Endothelial cell of umbilical vein (primary cell): ENCODE data around the gene JAG2. TPM values are rescaled to one million over a fixed set of nuclear protein-coding genes. Genes with fewer than 3 reads are reported as not detected.

Source experiments
- BruUV-seq: library from RNA; stranded (reverse); fragments of 400-500 nt; replicated peaks from 2 replicates; lab custom pipeline; 2021; lab: Mats Ljungman, UMichigan
- CTCF ChIA-PET: fragments of 300-600, 350-600 bp; sonication (Branson Sonifier 250); formaldehyde crosslinking; loops from one replicate; lab custom pipeline; 2021; ENCODE audit warnings: antibody characterized with exemption, inconsistent platforms; lab: Charles Lee
- POLR2A ChIA-PET: fragments of 300-600, 350-600 bp; sonication (Branson Sonifier 250); formaldehyde crosslinking; loops from one replicate; lab custom pipeline; 2021; ENCODE audit warnings: antibody characterized with exemption, inconsistent platforms; lab: Charles Lee
- DNase-seq: peaks from one replicate; pipeline ENCODE4 v3.0.0-alpha.2; 2011; ENCODE audit warnings: low read depth, low spot score
- FAIRE-seq: peaks from 2 replicates; lab custom pipeline; 2011; peaks lifted over from hg19 to GRCh38; lab: Jason Lieb, UNC
- H2AFZ ChIP-seq: 2 replicates; pipeline ENCODE4 v1.6.0; 2012; ENCODE audit warnings: low read depth, low read length, control low read depth, inconsistent platforms
- H3K27ac ChIP-seq: 2 replicates; pipeline ENCODE4 v1.5.1; 2011; ENCODE audit warnings: low read depth, mild to moderate bottlenecking, control low read depth, low read length, moderate library complexity; ENCODE audit not compliant: insufficient read depth
- H3K27me3 ChIP-seq, 2 experiments: 2 replicates each; pipeline versions ENCODE4 v1.6.0 to v1.6.1; 2011; ENCODE audit warnings: low read length in 2 of 2, mixed read lengths in 1 of 2; ENCODE audit not compliant: control insufficient read depth in 2 of 2, insufficient read depth in 2 of 2
- H3K36me3 ChIP-seq, 2 experiments: 2 replicates in 1 of 2; 3 replicates in 1 of 2; pipeline ENCODE4 v1.5.1; 2011; ENCODE audit warnings: low read length in 2 of 2, mild to moderate bottlenecking in 1 of 2, moderate library complexity in 1 of 2; ENCODE audit not compliant: control insufficient read depth in 2 of 2, insufficient read depth in 2 of 2; ENCODE audit errors: extremely low read depth in 1 of 2
- H3K4me1 ChIP-seq: 3 replicates; pipeline ENCODE4 v1.5.1; 2011; ENCODE audit warnings: mild to moderate bottlenecking, low read length; ENCODE audit not compliant: control insufficient read depth, insufficient read depth; ENCODE audit errors: extremely low read depth
- H3K4me2 ChIP-seq: 2 replicates; pipeline ENCODE4 v1.6.1; 2011; ENCODE audit warnings: low read length, control low read depth, mixed read lengths; ENCODE audit not compliant: insufficient read depth
- H3K4me3 ChIP-seq, 3 experiments: fragments of 200-600 bp in 1 of 3; sonication (generic), shearing (Covaris generic) in 1 of 3; replicated peaks in 1 of 3; 2 replicates each; pipeline ENCODE4 v1.5.1; 2011 to 2016; ENCODE audit warnings: control low read depth in 3 of 3, low read length in 3 of 3, mild to moderate bottlenecking in 2 of 3, inconsistent platforms in 1 of 3, low read depth in 1 of 3, moderate library complexity in 1 of 3; ENCODE audit not compliant: insufficient read depth in 1 of 3
- H3K79me2 ChIP-seq: 2 replicates; pipeline ENCODE4 v1.6.0; 2012; ENCODE audit warnings: low read length, inconsistent platforms; ENCODE audit not compliant: control insufficient read depth, insufficient read depth
- H3K9ac ChIP-seq: replicated peaks from 2 replicates; pipeline ENCODE3; 2011; ENCODE audit warnings: low read length, control low read depth; ENCODE audit not compliant: insufficient read depth; ENCODE audit errors: extremely low read depth
- H3K9me1 ChIP-seq: replicated peaks from 3 replicates; pipeline ENCODE4 v1.6.0; 2011; ENCODE audit warnings: mild to moderate bottlenecking, low read length; ENCODE audit not compliant: control insufficient read depth, insufficient read depth; ENCODE audit errors: extremely low read depth
- H3K9me3 ChIP-seq: replicated peaks from 2 replicates; pipeline ENCODE4 v1.5.1; 2012; ENCODE audit warnings: low read length, inconsistent platforms; ENCODE audit not compliant: control insufficient read depth, insufficient read depth
- H4K20me1 ChIP-seq: replicated peaks from 2 replicates; pipeline ENCODE3; 2011; ENCODE audit warnings: mild to moderate bottlenecking, low read length; ENCODE audit not compliant: control insufficient read depth, insufficient read depth; ENCODE audit errors: extremely low read depth
- EZH2 ChIP-seq: IDR thresholded peaks from 2 replicates; pipeline ENCODE4 v1.6.1; 2012; ENCODE audit warnings: borderline replicate concordance, low read depth, mild to moderate bottlenecking, moderate library complexity, low read length, inconsistent platforms; ENCODE audit not compliant: severe bottlenecking
- FOS ChIP-seq: IDR thresholded peaks from 2 replicates; pipeline ENCODE4 v1.6.1; 2011; ENCODE audit warnings: mild to moderate bottlenecking, low read length, moderate library complexity, borderline replicate concordance; ENCODE audit not compliant: insufficient read depth
- GATA2 ChIP-seq: IDR thresholded peaks from 2 replicates; pipeline ENCODE4 v1.7.0; 2011; ENCODE audit warnings: low read depth, mild to moderate bottlenecking, moderate library complexity, mixed read lengths, low read length; ENCODE audit not compliant: insufficient read length, insufficient read depth
- JUN ChIP-seq: IDR thresholded peaks from 2 replicates; pipeline ENCODE4 v1.6.1; 2011; ENCODE audit warnings: borderline replicate concordance, low read depth; ENCODE audit not compliant: insufficient read length, insufficient read depth
- MYC ChIP-seq: IDR thresholded peaks from one replicate; pipeline ENCODE4 v1.6.1; 2011; ENCODE audit warnings: mild to moderate bottlenecking, low read depth, low read length
- POLR2A ChIP-seq: IDR thresholded peaks from 2 replicates; pipeline ENCODE4 v1.6.1; 2012; ENCODE audit warnings: low read depth, mild to moderate bottlenecking, control low read depth, low read length
- dilution Hi-C: fragments of 300-500 bp; cut with MboI; formaldehyde crosslinking; loops from one replicate; pipeline ENCODE4 v1.15.0; 2019; ENCODE audit warnings: low sequenced_read_pairs; ENCODE audit not compliant: extremely low pct_ligation_motif_present
- intact Hi-C: fragments of 100-400 bp; cut with micrococcal nuclease; formaldehyde crosslinking; loops from one replicate; pipeline ENCODE4 v1.10.0; 2022
- polyA plus RNA-seq, 4 experiments: library from polyadenylated mRNA; depleted of rRNA in 3 of 4; stranded (reverse) in 3 of 4; unstranded in 1 of 4; fragments of >200 nt; gene quantifications; 2 replicates each; pipeline versions ENCODE4 v1.2.1 to v1.2.3, GENCODE V29; 2011 to 2012; ENCODE audit warnings: missing spikeins in 1 of 4
- total RNA-seq: library from RNA; stranded (reverse); gene quantifications from 2 replicates; pipeline ENCODE4 v1.2.3, GENCODE V29; 2021
- TF ChIP-seq, protein P1 (sequence below), 2 donors: IDR thresholded peaks; 1 replicate in 1 of 2; 2 replicates in 1 of 2; pipeline ENCODE4 v1.5.1; 2011; ENCODE audit warnings: low read length in 2 of 2, mild to moderate bottlenecking in 2 of 2, moderate library complexity in 2 of 2, control low read depth in 1 of 2, inconsistent platforms in 1 of 2, low read depth in 1 of 2; ENCODE audit not compliant: insufficient read depth in 1 of 2; ENCODE audit errors: extremely low read depth in 1 of 2

The JAG2 gene
- total and polyA plus RNA-seq, 2 donors (not counting 3 experiments of a cell fraction or from before 2014, with no cell fraction given) = 105 to 128 TPM

DNA sequence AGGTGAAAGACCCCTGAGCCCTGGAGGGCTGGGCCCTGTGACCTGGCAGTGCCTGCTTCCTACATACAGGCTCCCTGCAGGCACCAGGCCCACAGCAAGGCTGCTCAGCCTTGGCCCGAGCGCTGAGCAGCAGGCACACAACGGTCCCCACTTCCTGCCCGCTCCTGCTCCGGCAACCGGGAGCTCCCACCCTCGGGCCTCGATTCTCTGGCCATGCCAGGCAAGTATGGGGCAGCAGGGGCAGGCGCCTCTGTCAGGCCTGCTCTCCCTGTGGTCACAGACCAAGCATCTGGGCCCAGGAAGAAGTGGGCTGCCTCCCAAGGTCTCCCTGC, 43.1 kb upstream of the JAG2 start:
- no peak overlapping the region for H3K4me2 ChIP-seq
- FAIRE-seq (no peak), DNase-seq (no peak)
- BruUV-seq = no TSS peak
- TF ChIP-seq FOS (no peak), EZH2 (no peak), MYC (no peak), JUN (no peak), POLR2A (no peak), GATA2 (no peak)
- TF ChIP-seq, protein P1, sequence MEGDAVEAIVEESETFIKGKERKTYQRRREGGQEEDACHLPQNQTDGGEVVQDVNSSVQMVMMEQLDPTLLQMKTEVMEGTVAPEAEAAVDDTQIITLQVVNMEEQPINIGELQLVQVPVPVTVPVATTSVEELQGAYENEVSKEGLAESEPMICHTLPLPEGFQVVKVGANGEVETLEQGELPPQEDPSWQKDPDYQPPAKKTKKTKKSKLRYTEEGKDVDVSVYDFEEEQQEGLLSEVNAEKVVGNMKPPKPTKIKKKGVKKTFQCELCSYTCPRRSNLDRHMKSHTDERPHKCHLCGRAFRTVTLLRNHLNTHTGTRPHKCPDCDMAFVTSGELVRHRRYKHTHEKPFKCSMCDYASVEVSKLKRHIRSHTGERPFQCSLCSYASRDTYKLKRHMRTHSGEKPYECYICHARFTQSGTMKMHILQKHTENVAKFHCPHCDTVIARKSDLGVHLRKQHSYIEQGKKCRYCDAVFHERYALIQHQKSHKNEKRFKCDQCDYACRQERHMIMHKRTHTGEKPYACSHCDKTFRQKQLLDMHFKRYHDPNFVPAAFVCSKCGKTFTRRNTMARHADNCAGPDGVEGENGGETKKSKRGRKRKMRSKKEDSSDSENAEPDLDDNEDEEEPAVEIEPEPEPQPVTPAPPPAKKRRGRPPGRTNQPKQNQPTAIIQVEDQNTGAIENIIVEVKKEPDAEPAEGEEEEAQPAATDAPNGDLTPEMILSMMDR (IDR thresholded peaks at IDR 0.05; ENCODE audit: extremely low read depth in 1 of 2, insufficient read depth in 1 of 2, low read depth in 1 of 2, low read length in 2 of 2) = no peak
- intact Hi-C loops (no loop called here), dilution Hi-C loops (no loop called here)
- no peak overlapping the region for H3K27ac ChIP-seq
- H4K20me1 ChIP-seq = no peaks in the 10 kb centered on the region
- H2AFZ ChIP-seq = no peak overlapping the region
- H3K4me3 ChIP-seq = no peak overlapping the region
- H3K9ac ChIP-seq = no peak overlapping the region
- CTCF ChIA-PET = interaction anchor here (0.6 to 1.0 kb wide), 2 partner anchors 12 to 126 kb away, joined by 3 read pairs; no protein-coding TSS in a partner anchor
- POLR2A ChIA-PET = no interaction called here
- no peaks in the 10 kb centered on the region for H3K27me3 ChIP-seq
- H3K9me1 ChIP-seq = no peaks in the 10 kb centered on the region
- H3K9me3 ChIP-seq = no peaks in the 10 kb centered on the region
- no peaks in the 10 kb centered on the region for H3K79me2 ChIP-seq
- peaks cover 0 to 17% of the 10 kb centered on the region in 2 experiments for H3K36me3 ChIP-seq
- no peaks in the 10 kb centered on the region for H3K4me1 ChIP-seq
